ENCODE results near the gene WWTR1. TPM values are rescaled to one million over a fixed set of nuclear protein-coding genes. Genes with fewer than 3 reads are reported as not detected.

Gene WWTR1
- total RNA-seq, 1 donor from 2014 or later = 3.4 TPM

GRCh38 chr3:149628957-149629670 lies 28.7 kb downstream of the WWTR1 start:
- TF ChIP-seq, protein P1, sequence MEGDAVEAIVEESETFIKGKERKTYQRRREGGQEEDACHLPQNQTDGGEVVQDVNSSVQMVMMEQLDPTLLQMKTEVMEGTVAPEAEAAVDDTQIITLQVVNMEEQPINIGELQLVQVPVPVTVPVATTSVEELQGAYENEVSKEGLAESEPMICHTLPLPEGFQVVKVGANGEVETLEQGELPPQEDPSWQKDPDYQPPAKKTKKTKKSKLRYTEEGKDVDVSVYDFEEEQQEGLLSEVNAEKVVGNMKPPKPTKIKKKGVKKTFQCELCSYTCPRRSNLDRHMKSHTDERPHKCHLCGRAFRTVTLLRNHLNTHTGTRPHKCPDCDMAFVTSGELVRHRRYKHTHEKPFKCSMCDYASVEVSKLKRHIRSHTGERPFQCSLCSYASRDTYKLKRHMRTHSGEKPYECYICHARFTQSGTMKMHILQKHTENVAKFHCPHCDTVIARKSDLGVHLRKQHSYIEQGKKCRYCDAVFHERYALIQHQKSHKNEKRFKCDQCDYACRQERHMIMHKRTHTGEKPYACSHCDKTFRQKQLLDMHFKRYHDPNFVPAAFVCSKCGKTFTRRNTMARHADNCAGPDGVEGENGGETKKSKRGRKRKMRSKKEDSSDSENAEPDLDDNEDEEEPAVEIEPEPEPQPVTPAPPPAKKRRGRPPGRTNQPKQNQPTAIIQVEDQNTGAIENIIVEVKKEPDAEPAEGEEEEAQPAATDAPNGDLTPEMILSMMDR (IDR thresholded peaks at IDR 0.05; ENCODE audit: insufficient read depth, low read length, severe bottlenecking) = no peak
- no peak for DNase-seq (ENCODE audit: low read depth)
- Histone ChIP-seq H3K4me3 (ENCODE audit: low read depth, low read length) (no peak overlapping the region), H3K36me3 (ENCODE audit: control insufficient read depth, insufficient read depth, low read length) (no peaks in the 10 kb centered on the region), H3K27me3 (ENCODE audit: control insufficient read depth, insufficient read depth, low read length) (no peaks in the 10 kb centered on the region)
- FAIRE-seq = no peak

GRCh38 chr3:149626671-149627070 lies 31.2 kb downstream of the WWTR1 start:
- DNase-seq (ENCODE audit: low read depth) = peak; percentile 37

DNA sequence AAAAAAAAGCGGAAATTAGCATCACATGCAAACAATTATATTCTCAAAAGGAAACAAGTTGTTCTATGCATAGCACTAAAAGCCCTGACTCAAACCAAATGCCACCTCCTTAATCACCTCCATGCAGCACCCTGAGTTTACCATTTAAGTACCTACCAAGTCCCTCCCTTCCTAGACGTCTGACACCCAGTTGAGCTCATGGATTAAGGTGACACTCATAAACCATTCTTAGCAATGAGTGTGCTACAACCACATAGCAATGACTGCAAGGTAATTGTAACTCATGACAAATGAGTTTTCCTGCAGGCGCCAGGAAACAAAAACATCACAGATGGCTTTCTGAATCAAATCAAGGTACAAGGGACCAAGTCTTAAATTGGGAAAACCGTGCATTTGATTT lies 32.0 kb downstream of the WWTR1 start:
- Histone ChIP-seq H3K4me3 (ENCODE audit: low read depth, low read length) (no peak overlapping the region), H3K36me3 (ENCODE audit: control insufficient read depth, insufficient read depth, low read length) (no peaks in the 10 kb centered on the region), H3K27me3 (ENCODE audit: control insufficient read depth, insufficient read depth, low read length) (no peaks in the 10 kb centered on the region)
- peak; percentile 60 for DNase-seq (ENCODE audit: low read depth)
- TF ChIP-seq, protein P1 (IDR thresholded peaks at IDR 0.05; ENCODE audit: insufficient read depth, low read length, severe bottlenecking) = no peak
- FAIRE-seq = no peak

More at GRCh38 chr3:149626671-149627070, 31.2 kb downstream of the WWTR1 start:
- Histone ChIP-seq H3K36me3 (ENCODE audit: control insufficient read depth, insufficient read depth, low read length) (no peaks in the 10 kb centered on the region), H3K27me3 (ENCODE audit: control insufficient read depth, insufficient read depth, low read length) (no peaks in the 10 kb centered on the region), H3K4me3 (ENCODE audit: low read depth, low read length) (no peak overlapping the region)
- FAIRE-seq = no peak
- TF ChIP-seq, protein P1 (IDR thresholded peaks at IDR 0.05; ENCODE audit: insufficient read depth, low read length, severe bottlenecking) = no peak

DNA sequence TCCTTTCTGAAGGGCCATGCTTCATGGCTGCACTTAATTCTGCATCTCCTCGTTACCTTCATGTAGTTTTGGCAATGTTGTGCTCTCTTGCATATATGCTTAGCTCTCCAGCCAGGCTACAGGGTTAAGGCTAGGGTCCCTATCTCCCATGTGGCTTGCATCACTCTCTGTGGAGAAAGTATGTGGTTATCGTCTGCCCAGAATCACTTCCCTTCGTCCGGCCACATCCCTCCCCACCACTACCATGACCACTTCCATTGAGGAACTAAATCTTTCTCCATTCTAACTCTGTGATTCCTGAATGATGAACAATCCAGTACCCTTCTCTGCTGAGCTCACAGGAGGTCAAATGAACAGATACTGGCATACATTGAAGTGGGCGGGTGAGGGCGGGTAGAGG lies 34.0 kb downstream of the WWTR1 start:
- Histone ChIP-seq H3K36me3 (ENCODE audit: control insufficient read depth, insufficient read depth, low read length) (no peaks in the 10 kb centered on the region), H3K27me3 (ENCODE audit: control insufficient read depth, insufficient read depth, low read length) (no peaks in the 10 kb centered on the region), H3K4me3 (ENCODE audit: low read depth, low read length) (no peak overlapping the region)
- TF ChIP-seq, protein P1 (IDR thresholded peaks at IDR 0.05; ENCODE audit: insufficient read depth, low read length, severe bottlenecking) = no peak
- FAIRE-seq (no peak), DNase-seq (ENCODE audit: low read depth) (no peak)

GRCh38 chr3:149621218-149622005 lies 36.4 kb downstream of the WWTR1 start:
- DNase-seq (ENCODE audit: low read depth) (peak; percentile 58), FAIRE-seq (no peak)
- no peaks in the 10 kb centered on the region for H3K36me3 ChIP-seq (ENCODE audit: control insufficient read depth, insufficient read depth, low read length)
- H3K4me3 ChIP-seq (ENCODE audit: low read depth, low read length) = no peak overlapping the region
- TF ChIP-seq, protein P1 (IDR thresholded peaks at IDR 0.05; ENCODE audit: insufficient read depth, low read length, severe bottlenecking) = no peak
- H3K27me3 ChIP-seq (ENCODE audit: control insufficient read depth, insufficient read depth, low read length) = no peaks in the 10 kb centered on the region

Measured in bronchial epithelial cell (primary cell).